ENCODE data around the gene MSS51. TPM values are rescaled to one million over a fixed set of nuclear protein-coding genes. Genes with fewer than 3 reads are reported as not detected.
A peak's percentile ranks its signal among the peaks of the same experiment; 100 is the strongest.

Gene MSS51
- total and polyA plus RNA-seq, 4 experiments from 2014 or later, result 0.26 to 6.2 (median 5.0) TPM; not detected in 1

- Mint-ChIP-seq H3K9me3 (no peaks in the 10 kb centered on the region), H3K36me3 (peaks cover 20 to 39% of the 10 kb centered on the region in 2 donors), H3K4me1 (peaks cover 0 to 8% (median under 1%) of the 10 kb centered on the region in 4 donors), H3K27ac (peak overlapping the region in 2 of 7 donors; percentile 20 to 24), H3K27me3 (no peaks in the 10 kb centered on the region), H3K4me3 (no peak overlapping the region)
- ChIA-PET CTCF (ENCODE audit: partially characterized antibody) (no interaction called here), POLR2A (ENCODE audit: partially characterized antibody) (interaction anchor here (1.6 kb wide), 1 partner anchor 35 kb away, joined by 5 read pairs; the partner anchor contains the start of gene PPP3CB)
- intact Hi-C loops (cut with micrococcal nuclease), result no loop called here
- DNase-seq, result no peak
- no peak overlapping the region for H3K27ac ChIP-seq (ENCODE audit: low read depth, low read length)
- H3K27me3 ChIP-seq (ENCODE audit: insufficient read depth, low read length), result no peaks in the 10 kb centered on the region
- no peaks in the 10 kb centered on the region for H3K9me3 ChIP-seq (ENCODE audit: control insufficient read depth in 1 of 2, low read length in 2 of 2)
- no peak overlapping the region for H3K4me3 ChIP-seq (ENCODE audit: low read length in 2 of 2)
- H3K4me1 ChIP-seq (ENCODE audit: insufficient read depth, low read length), result no peaks in the 10 kb centered on the region
- peaks cover 9% of the 10 kb centered on the region for H3K36me3 ChIP-seq (ENCODE audit: insufficient read depth, low read length)
These were observed 27.5 kb upstream of the MSS51 start for GRCh38 chr10:73460897-73461296.

GRCh38 chr10:73459683-73460314 is 26.4 kb upstream of the MSS51 start:
- no peaks in the 10 kb centered on the region for H3K4me1 ChIP-seq (ENCODE audit: insufficient read depth, low read length)
- POLR2A ChIA-PET (ENCODE audit: partially characterized antibody), result interaction anchor here (1.6 kb wide), 1 partner anchor 36 kb away, joined by 5 read pairs; the partner anchor contains the start of gene PPP3CB
- H3K36me3 ChIP-seq (ENCODE audit: insufficient read depth, low read length), result no peaks in the 10 kb centered on the region
- Mint-ChIP-seq H3K36me3 (peaks cover 19 to 33% of the 10 kb centered on the region in 2 donors), H3K9me3 (no peaks in the 10 kb centered on the region), H3K27me3 (no peaks in the 10 kb centered on the region), H3K4me1 (peaks cover 0 to 8% (median under 1%) of the 10 kb centered on the region in 4 donors), H3K4me3 (no peak overlapping the region), H3K27ac (peak overlapping the region in 1 of 7 donors; percentile 78)
- DNase-seq, result no peak
- CTCF ChIA-PET (ENCODE audit: partially characterized antibody), result no interaction called here
- H3K9me3 ChIP-seq (ENCODE audit: control insufficient read depth in 1 of 2, low read length in 2 of 2), result no peaks in the 10 kb centered on the region
- intact Hi-C loops (cut with micrococcal nuclease), result no loop called here
- no peaks in the 10 kb centered on the region for H3K27me3 ChIP-seq (ENCODE audit: insufficient read depth, low read length)
- H3K27ac ChIP-seq (ENCODE audit: low read depth, low read length), result no peak overlapping the region
- no peak overlapping the region for H3K4me3 ChIP-seq (ENCODE audit: low read length in 2 of 2)

- peak overlapping the region in 1 of 7 donors; percentile 23 for H3K27ac Mint-ChIP-seq
- Histone ChIP-seq H3K27me3 (ENCODE audit: insufficient read depth, low read length) (no peaks in the 10 kb centered on the region), H3K4me3 (ENCODE audit: low read length in 2 of 2) (no peak overlapping the region), H3K27ac (ENCODE audit: low read depth, low read length) (no peak overlapping the region), H3K9me3 (ENCODE audit: control insufficient read depth in 1 of 2, low read length in 2 of 2) (no peaks in the 10 kb centered on the region), H3K4me1 (ENCODE audit: insufficient read depth, low read length) (no peaks in the 10 kb centered on the region), H3K36me3 (ENCODE audit: insufficient read depth, low read length) (no peaks in the 10 kb centered on the region)
- peaks cover 19 to 38% of the 10 kb centered on the region in 2 donors for H3K36me3 Mint-ChIP-seq
- CTCF ChIA-PET (ENCODE audit: partially characterized antibody), result interaction anchor here (0.7 to 1.0 kb wide), 2 partner anchors 183 to 1241 kb away, joined by 4 read pairs; no protein-coding TSS in a partner anchor
- intact Hi-C loops (cut with micrococcal nuclease), result no loop called here
- POLR2A ChIA-PET (ENCODE audit: partially characterized antibody), result no interaction called here
- H3K9me3 Mint-ChIP-seq, result no peaks in the 10 kb centered on the region
- peaks cover 0 to 6% (median under 1%) of the 10 kb centered on the region in 4 donors for H3K4me1 Mint-ChIP-seq
- DNase-seq, result no peak
- H3K27me3 Mint-ChIP-seq, result no peaks in the 10 kb centered on the region
- no peak overlapping the region for H3K4me3 Mint-ChIP-seq
These were observed 23.0 kb upstream of the MSS51 start for GRCh38 chr10:73456187-73456890.

- H3K27ac ChIP-seq (ENCODE audit: low read depth, low read length), result no peak overlapping the region
- no peaks in the 10 kb centered on the region for H3K27me3 Mint-ChIP-seq
- H3K27ac Mint-ChIP-seq, result peak overlapping the region in 1 of 7 donors; percentile 8
- no peaks in the 10 kb centered on the region for H3K27me3 ChIP-seq (ENCODE audit: insufficient read depth, low read length)
- H3K4me1 Mint-ChIP-seq, result peaks cover 0 to 7% (median 2%) of the 10 kb centered on the region in 4 donors
- H3K36me3 ChIP-seq (ENCODE audit: insufficient read depth, low read length), result no peaks in the 10 kb centered on the region
- POLR2A ChIA-PET (ENCODE audit: partially characterized antibody), result no interaction called here
- no peak overlapping the region for H3K4me3 ChIP-seq (ENCODE audit: low read length in 2 of 2)
- no peaks in the 10 kb centered on the region for H3K9me3 Mint-ChIP-seq
- intact Hi-C loops (cut with micrococcal nuclease), result no loop called here
- no peaks in the 10 kb centered on the region for H3K9me3 ChIP-seq (ENCODE audit: control insufficient read depth in 1 of 2, low read length in 2 of 2)
- CTCF ChIA-PET (ENCODE audit: partially characterized antibody), result no interaction called here
- H3K4me3 Mint-ChIP-seq, result no peak overlapping the region
- H3K4me1 ChIP-seq (ENCODE audit: insufficient read depth, low read length), result no peaks in the 10 kb centered on the region
- peaks cover 25 to 44% of the 10 kb centered on the region in 2 donors for H3K36me3 Mint-ChIP-seq
- no peak for DNase-seq
These were observed 15.8 kb upstream of the MSS51 start for GRCh38 chr10:73449113-73449512.

- H3K9me3 Mint-ChIP-seq, result no peaks in the 10 kb centered on the region
- H3K4me1 Mint-ChIP-seq, result peaks cover 0 to 7% (median 2%) of the 10 kb centered on the region in 4 donors
- no peak overlapping the region for H3K4me3 Mint-ChIP-seq
- DNase-seq, result no peak
- no peaks in the 10 kb centered on the region for H3K27me3 Mint-ChIP-seq
- H3K36me3 ChIP-seq (ENCODE audit: insufficient read depth, low read length), result peaks cover 4% of the 10 kb centered on the region
- H3K27ac ChIP-seq (ENCODE audit: low read depth, low read length), result no peak overlapping the region
- no peaks in the 10 kb centered on the region for H3K27me3 ChIP-seq (ENCODE audit: insufficient read depth, low read length)
- no peak overlapping the region for H3K4me3 ChIP-seq (ENCODE audit: low read length in 2 of 2)
- no peaks in the 10 kb centered on the region for H3K9me3 ChIP-seq (ENCODE audit: control insufficient read depth in 1 of 2, low read length in 2 of 2)
- POLR2A ChIA-PET (ENCODE audit: partially characterized antibody), result no interaction called here
- intact Hi-C loops (cut with micrococcal nuclease), result no loop called here
- H3K4me1 ChIP-seq (ENCODE audit: insufficient read depth, low read length), result no peaks in the 10 kb centered on the region
- CTCF ChIA-PET (ENCODE audit: partially characterized antibody), result no interaction called here
- H3K36me3 Mint-ChIP-seq, result peaks cover 26 to 44% of the 10 kb centered on the region in 2 donors
- H3K27ac Mint-ChIP-seq, result peak overlapping the region in 4 of 7 donors; percentile 7 to 48 (median 15)
These were observed 15.0 kb upstream of the MSS51 start for GRCh38 chr10:73448384-73448783.

- intact Hi-C loops (cut with micrococcal nuclease), result no loop called here
- no peak for DNase-seq
- Mint-ChIP-seq H3K27ac (peak overlapping the region in 1 of 7 donors; percentile 12), H3K36me3 (peaks cover 28 to 37% of the 10 kb centered on the region in 2 donors), H3K27me3 (no peaks in the 10 kb centered on the region), H3K4me1 (peaks cover 0 to 7% (median 2%) of the 10 kb centered on the region in 4 donors), H3K9me3 (no peaks in the 10 kb centered on the region), H3K4me3 (no peak overlapping the region)
- Histone ChIP-seq H3K4me3 (ENCODE audit: low read length in 2 of 2) (no peak overlapping the region), H3K36me3 (ENCODE audit: insufficient read depth, low read length) (peaks cover 4% of the 10 kb centered on the region), H3K27me3 (ENCODE audit: insufficient read depth, low read length) (no peaks in the 10 kb centered on the region), H3K27ac (ENCODE audit: low read depth, low read length) (no peak overlapping the region), H3K9me3 (ENCODE audit: control insufficient read depth in 1 of 2, low read length in 2 of 2) (no peaks in the 10 kb centered on the region), H3K4me1 (ENCODE audit: insufficient read depth, low read length) (no peaks in the 10 kb centered on the region)
- ChIA-PET CTCF (ENCODE audit: partially characterized antibody) (interaction anchor here (0.6 kb wide), 1 partner anchor 41 kb away, joined by 3 read pairs; no protein-coding TSS in a partner anchor), POLR2A (ENCODE audit: partially characterized antibody) (no interaction called here)
These were observed 13.6 kb upstream of the MSS51 start for GRCh38 chr10:73446926-73447325.

- CTCF ChIA-PET (ENCODE audit: partially characterized antibody), result no interaction called here
- Mint-ChIP-seq H3K4me3 (no peak overlapping the region), H3K9me3 (no peaks in the 10 kb centered on the region), H3K27me3 (no peaks in the 10 kb centered on the region), H3K27ac (peak overlapping the region in 2 of 7 donors; percentile 4 to 6), H3K36me3 (peaks cover 28 to 41% of the 10 kb centered on the region in 2 donors), H3K4me1 (peaks cover 0 to 6% (median 2%) of the 10 kb centered on the region in 4 donors)
- no peak for DNase-seq
- Histone ChIP-seq H3K4me3 (ENCODE audit: low read length in 2 of 2) (no peak overlapping the region), H3K9me3 (ENCODE audit: control insufficient read depth in 1 of 2, low read length in 2 of 2) (no peaks in the 10 kb centered on the region), H3K27ac (ENCODE audit: low read depth, low read length) (no peak overlapping the region), H3K4me1 (ENCODE audit: insufficient read depth, low read length) (no peaks in the 10 kb centered on the region), H3K36me3 (ENCODE audit: insufficient read depth, low read length) (peaks cover 10% of the 10 kb centered on the region), H3K27me3 (ENCODE audit: insufficient read depth, low read length) (no peaks in the 10 kb centered on the region)
- intact Hi-C loops (cut with micrococcal nuclease), result no loop called here
- POLR2A ChIA-PET (ENCODE audit: partially characterized antibody), result no interaction called here
These were observed 11.1 kb upstream of the MSS51 start for GRCh38 chr10:73444457-73444856.
